CD4-positive, alpha-beta T cell treated with Interleukin-17A for 1 hour (primary cell): ENCODE measurements around the gene RETN.

Source experiments
- DNase-seq: peaks from one replicate; pipeline ENCODE4 v3.0.0-alpha.2; 2020

RETN gene

GRCh38 chr19:7638802-7639465 is 29.9 kb upstream of the RETN start:
- no peak for DNase-seq

- DNase-seq = no peak
These were observed 28.9 kb upstream of the RETN start for GRCh38 chr19:7639863-7640348.

DNA sequence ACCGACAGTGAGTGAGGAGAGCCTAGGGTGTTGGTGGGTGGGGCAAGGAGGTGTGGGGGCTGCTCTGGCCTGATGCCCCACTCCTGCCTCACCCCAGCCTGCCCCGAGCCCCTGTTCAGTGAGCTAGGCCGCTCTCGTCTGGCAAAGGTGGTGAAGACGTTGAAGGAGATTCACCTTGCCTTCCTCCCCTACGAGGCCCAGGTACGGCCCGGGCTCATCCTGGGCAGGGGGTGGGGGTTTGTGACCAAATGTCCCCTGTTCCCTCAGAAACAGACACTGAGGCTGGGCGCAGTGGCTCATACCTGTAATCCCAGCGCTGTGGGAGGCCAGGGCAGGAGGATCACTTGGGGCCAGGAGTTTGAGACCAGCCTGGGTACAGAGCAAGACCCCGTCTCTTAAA is 28.0 kb upstream of the RETN start:
- no peak for DNase-seq

DNA sequence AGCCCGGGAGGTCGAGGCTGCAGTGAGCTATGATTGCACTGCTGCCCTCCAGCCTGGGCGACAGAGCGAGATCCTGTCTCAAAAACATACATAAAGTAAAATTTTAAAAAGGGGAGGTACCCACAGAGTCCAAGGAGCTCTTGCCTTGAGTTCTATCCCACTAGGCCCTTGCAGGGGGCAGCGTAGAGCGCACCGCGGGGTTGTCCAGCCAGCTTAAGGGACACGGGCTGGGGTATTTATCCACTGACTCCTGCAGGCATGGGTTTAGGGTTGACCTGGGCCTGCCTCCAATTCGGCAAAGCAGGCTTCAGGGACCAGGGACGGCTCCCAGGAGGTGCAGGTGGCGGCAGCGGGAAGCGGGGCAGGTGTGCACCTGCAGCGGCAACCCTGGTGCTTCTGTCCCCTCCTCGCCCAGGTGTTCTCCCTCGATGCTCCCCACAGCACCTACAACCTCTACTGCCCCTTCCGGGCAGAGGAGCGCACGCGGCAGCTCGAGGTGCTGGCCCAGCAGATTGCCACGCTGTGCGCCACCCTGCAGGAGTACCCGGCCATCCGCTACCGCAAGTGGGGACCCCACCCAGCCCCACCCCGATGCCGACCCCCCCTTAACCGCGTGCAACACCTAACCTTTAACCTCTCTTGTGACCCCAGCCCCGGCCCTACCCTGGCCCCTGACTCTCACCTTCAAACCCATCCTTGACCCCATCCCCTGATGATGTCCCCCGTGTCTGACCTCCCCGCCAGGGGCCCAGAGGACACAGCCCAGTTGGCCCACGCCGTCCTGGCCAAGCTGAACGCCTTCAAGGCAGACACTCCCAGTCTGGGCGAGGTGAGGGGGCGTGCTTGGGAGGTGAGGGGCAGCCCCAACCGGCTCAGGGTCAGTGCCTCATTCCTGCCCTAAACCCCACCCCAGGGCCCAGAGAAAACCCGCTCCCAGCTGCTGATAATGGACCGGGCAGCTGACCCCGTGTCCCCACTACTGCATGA is 27.3 kb upstream of the RETN start:
- DNase-seq = no peak

GRCh38 chr19:7642295-7643030 is 26.4 kb upstream of the RETN start:
- no peak for DNase-seq

- no peak for DNase-seq
These were observed 25.8 kb upstream of the RETN start for GRCh38 chr19:7643031-7643415.

DNA sequence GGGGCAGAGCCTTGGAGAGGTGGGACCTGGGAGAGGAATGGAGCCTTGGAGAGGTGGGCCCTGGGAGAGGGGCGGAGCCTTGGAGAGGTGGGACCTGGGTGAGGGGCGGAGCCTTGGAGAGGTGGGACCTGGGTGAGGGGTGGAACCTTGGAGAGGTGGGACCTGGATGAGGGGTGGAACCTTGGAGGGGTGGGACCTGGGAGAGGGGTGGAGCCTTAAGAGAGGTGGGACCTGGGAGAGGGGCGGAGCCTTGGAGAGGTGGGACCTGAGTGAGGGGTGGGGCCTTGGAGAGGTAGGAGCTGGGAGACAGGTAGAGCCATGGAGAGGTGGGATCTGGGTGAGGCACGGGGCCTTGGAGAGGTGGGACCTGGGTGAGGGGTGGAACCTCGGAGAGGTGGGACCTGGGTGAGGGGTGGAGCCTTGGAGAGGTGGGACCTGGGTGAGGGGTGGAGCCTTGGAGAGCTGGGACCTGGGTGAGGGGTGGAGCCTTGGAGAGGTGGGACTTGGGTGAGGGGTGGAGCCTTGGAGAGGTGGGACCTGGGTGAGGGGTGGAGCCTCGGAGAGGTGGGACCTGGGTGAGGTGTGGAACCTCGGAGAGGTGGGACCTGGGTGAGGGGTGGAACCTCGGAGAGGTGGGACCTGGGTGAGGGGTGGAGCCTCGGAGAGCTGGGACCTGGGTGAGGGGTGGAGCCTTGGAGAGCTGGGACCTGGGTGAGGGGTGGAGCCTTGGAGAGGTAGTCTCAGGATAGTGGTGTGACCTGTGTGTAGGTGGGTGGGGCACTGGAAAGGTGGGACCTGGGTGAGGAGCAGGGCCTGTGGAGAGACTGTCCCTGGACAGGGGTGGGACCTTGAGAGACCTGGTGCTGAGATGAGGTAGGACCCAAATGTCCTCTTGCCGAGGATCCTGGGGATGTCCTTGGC is 25.0 kb upstream of the RETN start:
- DNase-seq = peak; percentile 45

- DNase-seq = no peak
These were observed 24.3 kb upstream of the RETN start for GRCh38 chr19:7644550-7644877.

DNA sequence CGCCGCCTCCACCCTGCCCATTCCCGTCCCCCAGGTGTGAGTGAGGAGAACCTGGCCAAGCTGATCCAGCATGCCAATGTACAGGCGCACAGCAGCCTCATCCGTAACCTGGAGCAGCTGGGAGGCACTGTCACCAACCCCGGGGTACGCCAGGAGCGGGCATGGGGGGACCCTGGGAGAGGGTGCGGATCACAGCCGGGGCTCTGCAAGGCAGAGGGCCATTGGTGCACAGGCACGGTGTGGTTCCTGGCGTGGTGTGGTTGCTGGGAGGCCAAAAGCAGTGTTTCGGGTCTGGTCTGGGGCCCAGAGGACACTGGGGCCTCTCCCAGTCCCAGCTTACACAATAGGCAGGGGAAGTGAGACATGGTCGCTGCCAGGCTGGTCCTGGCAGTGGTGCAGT is 23.7 kb upstream of the RETN start:
- DNase-seq = no peak

- no peak for DNase-seq
These were observed 23.0 kb upstream of the RETN start for GRCh38 chr19:7645656-7646425.

DNA sequence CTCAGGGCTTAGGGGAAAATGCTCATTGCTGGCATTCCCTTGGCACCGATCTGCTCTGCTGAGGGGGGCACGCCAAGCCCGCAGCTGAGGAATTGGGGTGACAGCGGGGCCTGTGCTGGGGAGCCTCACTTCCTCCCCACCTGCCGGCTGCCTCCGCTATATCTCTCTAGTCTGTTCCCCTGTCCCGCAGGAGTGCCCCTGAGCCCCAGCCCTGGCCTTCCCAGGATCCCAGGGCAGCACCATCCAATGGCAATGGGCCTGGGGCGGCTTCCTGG is 22.5 kb upstream of the RETN start:
- DNase-seq = no peak

DNA sequence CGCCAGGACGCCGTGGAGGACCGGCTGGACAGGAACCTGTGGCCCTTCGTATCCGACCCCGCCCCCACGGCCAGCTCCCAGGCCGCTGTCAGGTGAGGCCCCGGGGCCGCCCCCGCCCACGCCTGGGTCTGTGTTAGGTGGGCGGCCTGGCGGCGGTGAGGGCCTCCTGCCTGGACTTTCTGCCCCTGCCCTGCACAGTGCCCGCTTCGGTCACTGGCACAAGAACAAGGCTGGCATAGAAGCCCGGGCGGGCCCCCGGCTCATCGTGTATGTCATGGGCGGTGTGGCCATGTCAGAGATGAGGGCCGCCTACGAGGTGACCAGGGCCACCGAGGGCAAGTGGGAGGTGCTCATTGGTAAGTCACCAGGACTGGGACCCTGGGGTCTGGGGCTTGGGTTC is 21.7 kb upstream of the RETN start:
- DNase-seq = no peak

GRCh38 chr19:7648265-7649014 is 20.4 kb upstream of the RETN start:
- DNase-seq = no peak

- DNase-seq = no peak
These were observed 18.7 kb upstream of the RETN start for GRCh38 chr19:7650148-7650547.

DNA sequence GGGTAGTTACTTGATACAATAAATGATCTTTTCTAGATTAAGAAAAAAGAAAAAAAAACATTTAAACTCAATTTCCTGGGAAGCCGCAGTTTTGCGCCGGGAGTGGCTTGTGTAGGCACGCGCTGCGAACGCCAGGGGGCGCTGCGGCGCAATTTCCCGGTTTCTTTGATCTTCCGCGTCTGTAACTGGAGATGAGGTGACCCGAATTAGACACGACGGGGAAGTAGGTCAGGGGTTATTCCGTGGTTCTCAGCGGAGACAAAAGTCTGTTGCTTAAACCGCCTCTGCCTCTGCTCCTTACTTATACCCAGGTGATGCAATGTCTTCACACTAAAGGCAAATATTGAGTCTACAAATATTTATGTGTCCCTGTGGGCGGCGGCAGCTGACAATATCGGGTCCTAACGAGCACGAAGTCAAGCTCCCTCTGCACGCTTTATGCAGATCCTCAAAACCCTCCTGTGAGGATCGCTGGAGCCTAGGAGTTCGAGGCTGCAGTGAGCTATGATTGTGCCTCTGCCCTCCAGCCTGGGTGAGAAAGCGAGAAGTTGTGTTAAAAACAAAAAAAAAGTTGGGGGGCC is 16.7 kb upstream of the RETN start:
- DNase-seq = peak; percentile 89

DNA sequence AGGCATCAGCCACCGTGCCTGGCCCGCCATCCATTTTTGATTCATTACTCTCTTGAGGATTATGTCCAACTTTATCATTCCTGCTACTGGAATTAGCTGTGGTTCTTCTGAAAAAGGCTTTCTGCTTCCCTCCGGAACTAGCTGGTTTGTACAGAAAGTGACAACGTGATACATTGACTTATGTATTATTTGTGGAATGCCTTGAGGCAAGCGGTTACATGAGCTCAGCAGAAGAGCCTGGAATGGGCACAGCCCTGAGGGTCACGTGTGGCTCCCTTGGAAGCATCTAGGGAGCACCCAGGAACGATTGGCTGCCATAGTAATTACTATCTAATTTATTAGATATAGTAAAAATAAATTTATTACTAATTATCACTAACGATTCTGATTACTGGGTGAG is 14.4 kb upstream of the RETN start:
- no peak for DNase-seq

DNA sequence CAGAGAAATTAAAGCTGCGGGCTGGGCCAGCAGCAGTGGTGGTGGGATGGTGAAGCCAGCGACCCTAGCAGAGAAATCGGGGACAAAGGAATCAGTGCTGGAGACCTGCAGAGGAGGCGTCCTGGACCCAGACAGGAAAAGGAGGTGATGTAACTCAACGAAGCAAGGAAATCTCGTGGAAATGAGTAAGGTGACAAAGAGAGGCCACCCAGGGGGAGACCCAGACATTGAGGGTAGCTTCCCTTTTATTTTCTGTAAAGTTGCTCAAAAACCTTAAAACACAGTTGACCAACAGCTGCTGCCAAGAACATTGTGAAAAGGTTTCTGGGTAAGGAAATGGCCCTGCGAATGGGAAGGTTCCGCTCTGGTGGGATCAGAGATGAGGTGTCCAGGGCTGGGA is 13.3 kb upstream of the RETN start:
- no peak for DNase-seq

GRCh38 chr19:7657131-7657751 is 11.6 kb upstream of the RETN start:
- DNase-seq = no peak

DNA sequence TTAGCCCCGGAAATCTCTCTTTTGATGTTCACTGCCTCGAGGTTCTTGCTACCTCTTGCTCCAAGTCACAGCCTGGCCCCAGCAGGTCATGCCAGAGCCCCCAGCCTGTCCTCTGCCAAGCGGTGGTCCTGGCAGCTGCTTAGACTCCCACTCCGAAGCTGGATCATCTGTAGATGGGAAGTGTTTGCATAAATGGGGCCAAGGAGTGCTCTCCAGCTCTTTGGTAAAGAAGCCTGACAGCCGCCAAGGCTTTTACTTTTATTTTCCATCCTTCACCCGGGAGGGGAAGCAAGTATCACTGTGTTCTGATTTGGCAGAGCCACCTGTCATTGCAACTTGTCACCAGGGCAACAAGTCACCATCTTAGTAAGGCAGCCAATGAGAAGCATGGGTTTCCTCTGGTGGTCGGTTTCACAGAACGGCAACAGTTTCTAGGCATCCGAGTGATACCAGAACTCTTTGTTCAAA is 10.6 kb upstream of the RETN start:
- DNase-seq = peak; percentile 75
